Esophagus muscularis mucosa (tissue), 4 donors: ENCODE results near the gene SLC24A3.

Source experiments
- EP300 ChIP-seq: sonication (generic); formaldehyde crosslinking; IDR thresholded peaks from one replicate; pipeline ENCODE4 v1.6.1; 2017; ENCODE audit warnings: antibody characterized with exemption
- POLR2A ChIP-seq: fragments of 450-650 bp; IDR thresholded peaks from one replicate; pipeline ENCODE4 v1.6.1; 2017; ENCODE audit warnings: antibody characterized with exemption, moderate library complexity, mild to moderate bottlenecking, low read depth
- POLR2AphosphoS5 ChIP-seq, 2 donors: sonication (generic); formaldehyde crosslinking; IDR thresholded peaks; one replicate each; pipeline ENCODE4 v1.6.1; 2017; ENCODE audit warnings: antibody characterized with exemption in 2 of 2
- TF ChIP-seq, protein P1 (sequence below), 3 experiments: fragments of 200-600 bp in 2 of 3; fragments of 450-650 bp in 1 of 3; sonication (generic) in 2 of 3; IDR thresholded peaks; one replicate each; pipeline ENCODE4 v1.5.1; 2017 to 2019; ENCODE audit warnings: antibody characterized with exemption in 3 of 3, mild to moderate bottlenecking in 2 of 3, moderate library complexity in 1 of 3

GRCh38 chr20:19739351-19739750, 526.9 kb downstream of the SLC24A3 start:
- TF ChIP-seq POLR2AphosphoS5 (IDR thresholded peaks at IDR 0.05) (no peak), EP300 (no peak), POLR2A (no peak)
- TF ChIP-seq, protein P1, sequence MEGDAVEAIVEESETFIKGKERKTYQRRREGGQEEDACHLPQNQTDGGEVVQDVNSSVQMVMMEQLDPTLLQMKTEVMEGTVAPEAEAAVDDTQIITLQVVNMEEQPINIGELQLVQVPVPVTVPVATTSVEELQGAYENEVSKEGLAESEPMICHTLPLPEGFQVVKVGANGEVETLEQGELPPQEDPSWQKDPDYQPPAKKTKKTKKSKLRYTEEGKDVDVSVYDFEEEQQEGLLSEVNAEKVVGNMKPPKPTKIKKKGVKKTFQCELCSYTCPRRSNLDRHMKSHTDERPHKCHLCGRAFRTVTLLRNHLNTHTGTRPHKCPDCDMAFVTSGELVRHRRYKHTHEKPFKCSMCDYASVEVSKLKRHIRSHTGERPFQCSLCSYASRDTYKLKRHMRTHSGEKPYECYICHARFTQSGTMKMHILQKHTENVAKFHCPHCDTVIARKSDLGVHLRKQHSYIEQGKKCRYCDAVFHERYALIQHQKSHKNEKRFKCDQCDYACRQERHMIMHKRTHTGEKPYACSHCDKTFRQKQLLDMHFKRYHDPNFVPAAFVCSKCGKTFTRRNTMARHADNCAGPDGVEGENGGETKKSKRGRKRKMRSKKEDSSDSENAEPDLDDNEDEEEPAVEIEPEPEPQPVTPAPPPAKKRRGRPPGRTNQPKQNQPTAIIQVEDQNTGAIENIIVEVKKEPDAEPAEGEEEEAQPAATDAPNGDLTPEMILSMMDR (IDR thresholded peaks at IDR 0.05): no peak
